GM19043 (cell line): ENCODE data around the gene SPATA3.

Source experiments
- ATAC-seq: cut with Tn5 transposase; IDR thresholded peaks from one replicate; pipeline ENCODE4 v1.9.1; 2021; ENCODE audit warnings: low read depth; ENCODE audit not compliant: unreplicated experiment

The SPATA3 gene

GRCh38 chr2:231047274-231047922 is 51.5 kb downstream of the SPATA3 start:
- ATAC-seq = no peak

DNA sequence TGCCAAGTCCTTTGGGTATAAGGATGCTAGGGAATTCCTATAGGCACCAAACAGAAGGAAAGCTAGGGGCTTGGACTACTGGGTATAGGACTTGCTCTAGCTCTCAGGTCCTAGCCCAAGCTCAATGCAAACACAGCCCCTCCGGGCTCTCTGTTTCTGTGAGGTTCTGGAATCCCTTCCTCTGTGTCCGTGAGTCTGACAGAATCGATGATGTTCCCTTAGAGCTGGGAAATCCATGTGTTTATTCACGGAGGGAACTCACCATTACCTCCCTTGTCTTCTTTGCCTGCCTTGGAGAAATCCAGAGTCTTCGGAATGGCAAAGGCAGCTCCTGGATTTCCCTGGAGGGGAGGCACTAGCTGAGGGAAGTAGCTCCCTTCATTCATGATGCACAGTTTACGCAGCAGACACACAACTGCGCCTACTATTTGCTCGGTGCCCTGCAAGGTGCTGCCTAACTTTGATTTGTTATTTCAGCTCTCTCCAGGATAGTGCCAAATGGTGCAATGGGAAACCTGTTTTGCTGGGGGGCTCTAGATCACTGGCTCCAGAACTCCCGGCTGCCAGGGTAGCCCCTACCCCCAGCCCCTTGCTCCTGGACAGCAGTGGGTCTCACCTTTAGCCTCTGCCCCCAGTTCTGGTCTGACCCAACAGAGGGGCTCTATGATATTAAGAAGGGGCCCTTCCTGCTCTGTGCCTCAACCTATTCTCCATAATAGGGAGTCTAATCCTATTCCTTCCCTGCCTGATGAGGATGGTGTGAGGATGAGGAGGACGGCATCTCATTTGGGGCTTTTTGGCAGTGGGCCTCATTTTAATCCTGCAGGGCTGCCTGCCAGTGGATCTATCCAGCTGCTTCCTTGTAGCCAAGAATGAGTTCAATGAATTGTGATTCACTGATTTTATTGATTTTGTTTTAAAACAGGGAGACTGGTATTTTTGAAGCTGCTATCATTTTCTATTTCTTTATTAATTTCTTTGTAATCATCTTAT is 52.3 kb downstream of the SPATA3 start:
- no peak for ATAC-seq

- no peak for ATAC-seq
Measured at GRCh38 chr2:231049286-231050017, 53.5 kb downstream of the SPATA3 start.

GRCh38 chr2:231050018-231050901 is 54.3 kb downstream of the SPATA3 start:
- no peak for ATAC-seq

GRCh38 chr2:231051116-231051515 is 55.2 kb downstream of the SPATA3 start:
- ATAC-seq = no peak

DNA sequence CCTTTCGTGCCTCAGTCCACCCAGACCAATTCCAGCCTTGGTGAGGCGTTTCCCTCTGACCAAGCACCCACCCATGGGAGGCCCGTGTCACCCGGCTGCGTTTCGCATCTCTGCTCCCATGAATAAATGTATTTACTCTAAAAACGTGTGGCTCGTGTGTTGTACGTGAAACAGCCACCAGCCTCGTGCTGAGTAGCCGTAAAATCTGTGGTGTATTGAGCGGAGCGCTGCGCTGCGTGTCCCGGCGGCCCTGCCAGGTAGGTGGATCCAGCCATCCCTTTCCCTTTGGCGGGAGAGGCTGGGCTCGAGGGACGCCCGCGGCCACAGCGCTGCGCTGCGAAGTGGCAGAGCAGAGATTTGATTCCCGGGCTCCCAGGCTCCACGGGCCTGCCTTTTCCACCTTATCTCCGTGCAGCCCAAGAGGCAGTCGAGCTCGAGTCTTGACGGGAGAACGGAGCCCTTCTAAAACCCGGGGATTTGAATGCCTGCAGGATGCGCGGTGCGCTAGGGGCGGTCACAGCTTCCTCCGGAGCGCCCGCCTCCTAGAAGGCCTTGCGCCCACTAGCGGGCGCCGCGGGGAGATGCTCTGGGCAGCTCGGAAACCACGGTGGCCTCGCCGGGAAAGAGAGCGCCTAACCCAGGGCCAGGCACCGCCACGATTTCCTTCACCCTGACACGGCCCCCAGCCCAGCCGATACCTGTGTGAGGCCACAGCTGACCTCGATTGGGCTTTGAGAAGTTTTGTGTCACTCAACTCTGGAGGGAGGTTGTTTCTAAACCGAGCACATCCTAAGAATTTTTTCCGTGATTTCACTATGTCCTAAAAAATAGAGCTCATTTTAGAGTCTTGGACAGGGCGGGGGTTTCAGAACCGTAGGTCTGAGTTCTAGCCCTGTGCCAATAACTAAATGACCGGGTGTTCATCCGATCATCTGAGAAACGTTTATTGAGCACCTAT is 56.9 kb downstream of the SPATA3 start:
- ATAC-seq = peak; percentile 72

GRCh38 chr2:231053846-231054245 is 57.9 kb downstream of the SPATA3 start:
- ATAC-seq = no peak

DNA sequence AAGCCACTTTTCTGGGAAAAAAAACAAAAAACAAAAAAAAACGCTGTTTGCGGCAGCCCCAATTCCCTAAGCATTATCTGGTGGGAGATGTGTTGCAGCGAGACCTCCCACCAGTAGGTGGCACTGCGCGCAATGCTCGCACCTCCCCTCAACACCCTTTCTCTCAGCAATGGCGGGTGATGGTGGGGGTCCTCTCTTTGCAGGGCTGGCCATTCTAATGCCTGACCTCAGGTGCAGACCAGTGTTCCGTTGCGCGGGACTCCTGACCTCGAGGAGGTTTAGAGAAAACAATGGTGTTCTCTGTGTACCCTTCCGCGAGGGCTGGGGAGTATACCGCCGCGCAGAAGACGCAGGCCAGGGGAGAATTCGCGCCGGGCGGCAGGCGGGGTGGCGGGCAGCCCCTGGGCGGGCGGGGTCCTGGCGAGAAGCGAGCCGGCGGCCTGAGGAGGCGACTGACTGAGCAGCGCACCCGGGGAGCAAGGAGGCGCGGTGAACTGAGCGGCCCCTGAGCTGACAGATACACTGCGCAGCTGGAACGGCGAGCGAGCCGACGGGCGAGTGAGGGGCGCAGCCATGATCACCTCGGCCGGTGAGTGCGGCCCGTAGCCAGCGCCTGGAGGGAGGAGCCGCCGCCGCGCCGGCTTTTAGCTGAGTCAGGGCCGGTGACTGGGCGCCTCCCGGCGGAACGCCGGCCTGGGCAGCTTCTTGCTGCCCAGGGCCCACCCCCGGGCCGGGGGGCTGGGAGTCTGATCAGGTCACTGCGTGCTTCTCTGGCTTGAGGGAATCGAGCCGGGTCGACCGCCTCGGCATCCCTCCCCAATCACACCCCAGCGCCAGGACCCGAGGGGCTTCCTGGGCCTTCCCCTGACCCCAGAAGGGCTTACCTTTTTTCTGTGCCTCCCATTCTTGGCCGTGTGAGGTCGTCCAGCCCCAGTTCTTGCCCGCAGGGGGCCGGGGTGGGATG is 60.8 kb downstream of the SPATA3 start, which contains the start of gene PSMD1:
Gene PSMD1, plus strand, starts transcription at position 415 of the 964 bp plus-strand sequence. Its CDS starts 159 bp downstream, at position 574.
- peak; percentile 54 for ATAC-seq

- no peak for ATAC-seq
Measured at GRCh38 chr2:231057590-231057989, 61.7 kb downstream of the SPATA3 start.
